WTC11 (cell line): ENCODE data around the gene SPRTN. TPM values are rescaled to one million over a fixed set of nuclear protein-coding genes. Genes with fewer than 3 reads are reported as not detected.

Experiments used
- ATAC-seq: fragments of 200-7000 bp; cut with Tn5 transposase; 2 replicates; pipeline ENCODE4 v1.10.0; 2021; ENCODE audit warnings: mild to moderate bottlenecking, moderate library complexity
- CTCF ChIA-PET: fragments of 300-600 bp; sonication (Branson Sonifier 250); formaldehyde crosslinking; loops from one replicate; lab custom pipeline; 2021; ENCODE audit warnings: antibody characterized with exemption; lab: Charles Lee
- POLR2A ChIA-PET: fragments of 350-600 bp; sonication (Branson Sonifier 250); formaldehyde crosslinking; loops from one replicate; lab custom pipeline; 2021; ENCODE audit warnings: antibody characterized with exemption; lab: Charles Lee
- DNase-seq: peaks from one replicate; pipeline ENCODE4 v3.0.0; 2021; ENCODE audit warnings: low spot score
- H3K27ac Mint-ChIP-seq: 2 replicates; pipeline ENCODE4 v1.8.0; 2021; ENCODE audit warnings: mixed read lengths
- H3K27me3 Mint-ChIP-seq: 2 replicates; pipeline ENCODE4 v1.8.0; 2021; ENCODE audit warnings: low read depth, mild to moderate bottlenecking, moderate library complexity, mixed read lengths
- H3K36me3 Mint-ChIP-seq: 2 replicates; pipeline ENCODE4 v1.8.0; 2021; ENCODE audit warnings: mixed read lengths
- H3K4me1 Mint-ChIP-seq: 2 replicates; pipeline ENCODE4 v1.8.0; 2022; ENCODE audit warnings: mixed read lengths
- H3K4me3 Mint-ChIP-seq: 2 replicates; pipeline ENCODE4 v1.8.0; 2021; ENCODE audit warnings: mild to moderate bottlenecking, moderate library complexity, mixed read lengths
- H3K9me3 Mint-ChIP-seq: 2 replicates; pipeline ENCODE4 v1.8.0; 2021; ENCODE audit warnings: mixed read lengths
- CREM ChIP-seq: sonication (generic); formaldehyde crosslinking; IDR thresholded peaks from 2 replicates; pipeline ENCODE4 v1.8.1; 2022; ENCODE audit warnings: mild to moderate bottlenecking, missing genetic modification reagents, moderate library complexity
- ELF4 ChIP-seq: sonication (generic); formaldehyde crosslinking; IDR thresholded peaks from 2 replicates; pipeline ENCODE4 v1.8.1; 2022; ENCODE audit warnings: low read depth, mild to moderate bottlenecking, moderate library complexity, missing genetic modification reagents
- FOXJ3 ChIP-seq: sonication (generic); formaldehyde crosslinking; IDR thresholded peaks from 2 replicates; pipeline ENCODE4 v1.9.0; 2021; ENCODE audit warnings: missing genetic modification reagents, mild to moderate bottlenecking, borderline replicate concordance
- GRHL2 ChIP-seq: fragments of 250-450 bp; sonication (Bioruptor Pico); IDR thresholded peaks from 2 replicates; pipeline ENCODE4 v1.8.0; 2022; ENCODE audit warnings: mild to moderate bottlenecking, moderate library complexity; ENCODE audit not compliant: insufficient replicate concordance, severe bottlenecking
- JAZF1 ChIP-seq: fragments of 250-450 bp; sonication (Bioruptor Pico); IDR thresholded peaks from 2 replicates; pipeline ENCODE4 v1.9.0; 2021; ENCODE audit warnings: moderate library complexity, mild to moderate bottlenecking, inconsistent platforms
- NFATC4 ChIP-seq: fragments of 250-450 bp; sonication (Bioruptor Pico); IDR thresholded peaks from 2 replicates; pipeline ENCODE4 v1.9.0; 2021; ENCODE audit warnings: mild to moderate bottlenecking
- NFE2L1 ChIP-seq: sonication (generic); formaldehyde crosslinking; IDR thresholded peaks from 2 replicates; pipeline ENCODE4 v1.8.1; 2023; ENCODE audit warnings: missing genetic modification reagents
- NFYB ChIP-seq: sonication (generic); formaldehyde crosslinking; conservative IDR thresholded peaks from 2 replicates; pipeline ENCODE4 v1.8.0; 2022; ENCODE audit warnings: low read depth, missing genetic modification reagents
- NR3C1 ChIP-seq: sonication (generic); formaldehyde crosslinking; conservative IDR thresholded peaks from 2 replicates; pipeline ENCODE4 v1.8.1; 2023; ENCODE audit warnings: low read depth, mild to moderate bottlenecking, missing genetic modification reagents
- SMAD3 ChIP-seq: sonication (generic); formaldehyde crosslinking; IDR thresholded peaks from 2 replicates; pipeline ENCODE4 v1.8.0; 2022; ENCODE audit warnings: missing genetic modification reagents, mild to moderate bottlenecking, borderline replicate concordance
- TCF7 ChIP-seq: sonication (generic); formaldehyde crosslinking; IDR thresholded peaks from 2 replicates; pipeline ENCODE4 v1.8.0; 2022; ENCODE audit warnings: mild to moderate bottlenecking, low read depth, missing genetic modification reagents, moderate library complexity
- TP53 ChIP-seq: sonication (generic); formaldehyde crosslinking; IDR thresholded peaks from 2 replicates; pipeline ENCODE4 v1.8.1; 2023; ENCODE audit warnings: mild to moderate bottlenecking, missing genetic modification reagents
- ZNF219 ChIP-seq: sonication (generic); formaldehyde crosslinking; IDR thresholded peaks from 2 replicates; pipeline ENCODE4 v1.8.0; 2023; ENCODE audit warnings: missing genetic modification reagents, mild to moderate bottlenecking, borderline replicate concordance
- ZNF232 ChIP-seq: sonication (generic); formaldehyde crosslinking; IDR thresholded peaks from 2 replicates; pipeline ENCODE4 v1.8.0; 2022; ENCODE audit warnings: mild to moderate bottlenecking, missing genetic modification reagents
- total RNA-seq: library from RNA; stranded (reverse); gene quantifications from 3 replicates; pipeline ENCODE4 v1.2.3, GENCODE V29; 2021
- TF ChIP-seq, protein P1 (sequence below): sonication (generic); formaldehyde crosslinking; conservative IDR thresholded peaks from 2 replicates; pipeline ENCODE4 v1.8.1; 2023; ENCODE audit warnings: mild to moderate bottlenecking, low read depth, missing genetic modification reagents, moderate library complexity
- TF ChIP-seq, protein P2 (sequence below): sonication (generic); formaldehyde crosslinking; IDR thresholded peaks from 2 replicates; pipeline ENCODE4 v1.8.1; 2023; ENCODE audit warnings: mild to moderate bottlenecking, missing genetic modification reagents, moderate library complexity
- TF ChIP-seq, protein P3 (sequence below): sonication (generic); formaldehyde crosslinking; IDR thresholded peaks from 2 replicates; pipeline ENCODE4 v1.8.1; 2022; ENCODE audit warnings: missing genetic modification reagents, borderline replicate concordance
- TF ChIP-seq, protein P4 (sequence below): sonication (generic); formaldehyde crosslinking; IDR thresholded peaks from 2 replicates; pipeline ENCODE4 v1.8.1; 2022; ENCODE audit warnings: low read depth, missing genetic modification reagents, borderline replicate concordance
- TF ChIP-seq, protein P5 (sequence below): sonication (generic); formaldehyde crosslinking; IDR thresholded peaks from 2 replicates; pipeline ENCODE4 v1.8.1; 2022; ENCODE audit warnings: low read depth, mild to moderate bottlenecking, moderate library complexity, missing genetic modification reagents, borderline replicate concordance
- TF ChIP-seq, protein P6 (sequence below): sonication (generic); formaldehyde crosslinking; IDR thresholded peaks from 2 replicates; pipeline ENCODE4 v1.8.1; 2022; ENCODE audit warnings: mild to moderate bottlenecking, missing genetic modification reagents, moderate library complexity, borderline replicate concordance
- TF ChIP-seq, protein P7 (sequence below): fragments of 250-450 bp; sonication (Bioruptor Pico); conservative IDR thresholded peaks from 2 replicates; pipeline ENCODE4 v1.9.0; 2021; ENCODE audit warnings: mild to moderate bottlenecking
- TF ChIP-seq, protein P8 (sequence below): fragments of 250-450 bp; sonication (Bioruptor Pico); IDR thresholded peaks from 2 replicates; pipeline ENCODE4 v1.9.0; 2021; ENCODE audit warnings: moderate library complexity, mild to moderate bottlenecking, inconsistent platforms, borderline replicate concordance

SPRTN gene
- total RNA-seq, 1 experiment from 2014 or later = 14.6 TPM

DNA sequence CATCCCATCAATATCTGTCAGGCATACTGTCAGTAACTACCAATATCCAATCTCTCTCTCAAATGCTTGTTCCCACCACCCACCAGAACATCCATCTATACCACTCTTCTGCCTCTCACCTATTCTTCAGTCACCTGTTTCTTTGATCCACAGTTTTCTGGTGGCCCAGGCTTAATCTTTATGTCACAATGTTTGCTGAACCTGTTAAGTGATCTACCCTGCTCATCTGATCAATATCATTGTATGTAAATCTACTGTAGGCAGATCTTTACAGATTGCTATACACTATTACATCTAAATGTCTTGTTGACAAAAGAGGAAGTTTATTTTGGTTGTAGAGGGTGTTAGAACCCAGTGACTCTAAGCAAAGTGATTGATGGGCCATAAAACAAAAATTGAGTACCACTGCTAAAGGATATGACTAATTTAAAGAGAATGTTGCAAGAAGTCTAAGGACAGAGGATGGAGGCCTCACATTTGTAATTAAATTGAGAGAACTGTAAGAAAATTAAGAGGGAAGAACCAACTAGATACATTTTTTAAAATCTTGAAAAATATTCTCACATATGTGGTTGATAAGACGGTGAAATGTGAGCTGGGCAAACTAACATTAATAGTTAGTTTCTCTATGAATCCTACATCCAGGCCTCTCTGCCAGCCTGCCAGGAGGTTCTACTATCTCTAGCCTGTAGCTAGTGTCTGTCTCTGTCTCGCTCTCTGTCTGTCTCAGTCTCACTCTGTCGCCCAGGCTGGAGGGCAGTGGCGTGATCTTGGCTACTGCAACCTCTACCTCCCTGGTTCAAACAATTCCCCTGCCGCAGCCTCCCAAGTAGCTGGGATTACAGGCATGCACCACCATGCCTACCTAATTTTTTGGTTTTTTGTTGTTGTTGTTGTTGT lies 49.9 kb downstream of the SPRTN start (continued):
- TF ChIP-seq ELF4 (no peak), GRHL2 (no peak), NFYB (CRISPR knock-in tag) (no peak), FOXJ3 (CRISPR knock-in tag) (no peak), SMAD3 (CRISPR knock-in tag) (no peak), JAZF1 (no peak)
- TF ChIP-seq, protein P1, sequence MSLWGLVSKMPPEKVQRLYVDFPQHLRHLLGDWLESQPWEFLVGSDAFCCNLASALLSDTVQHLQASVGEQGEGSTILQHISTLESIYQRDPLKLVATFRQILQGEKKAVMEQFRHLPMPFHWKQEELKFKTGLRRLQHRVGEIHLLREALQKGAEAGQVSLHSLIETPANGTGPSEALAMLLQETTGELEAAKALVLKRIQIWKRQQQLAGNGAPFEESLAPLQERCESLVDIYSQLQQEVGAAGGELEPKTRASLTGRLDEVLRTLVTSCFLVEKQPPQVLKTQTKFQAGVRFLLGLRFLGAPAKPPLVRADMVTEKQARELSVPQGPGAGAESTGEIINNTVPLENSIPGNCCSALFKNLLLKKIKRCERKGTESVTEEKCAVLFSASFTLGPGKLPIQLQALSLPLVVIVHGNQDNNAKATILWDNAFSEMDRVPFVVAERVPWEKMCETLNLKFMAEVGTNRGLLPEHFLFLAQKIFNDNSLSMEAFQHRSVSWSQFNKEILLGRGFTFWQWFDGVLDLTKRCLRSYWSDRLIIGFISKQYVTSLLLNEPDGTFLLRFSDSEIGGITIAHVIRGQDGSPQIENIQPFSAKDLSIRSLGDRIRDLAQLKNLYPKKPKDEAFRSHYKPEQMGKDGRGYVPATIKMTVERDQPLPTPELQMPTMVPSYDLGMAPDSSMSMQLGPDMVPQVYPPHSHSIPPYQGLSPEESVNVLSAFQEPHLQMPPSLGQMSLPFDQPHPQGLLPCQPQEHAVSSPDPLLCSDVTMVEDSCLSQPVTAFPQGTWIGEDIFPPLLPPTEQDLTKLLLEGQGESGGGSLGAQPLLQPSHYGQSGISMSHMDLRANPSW (CRISPR knock-in tag) = no peak
- TF ChIP-seq, protein P2, sequence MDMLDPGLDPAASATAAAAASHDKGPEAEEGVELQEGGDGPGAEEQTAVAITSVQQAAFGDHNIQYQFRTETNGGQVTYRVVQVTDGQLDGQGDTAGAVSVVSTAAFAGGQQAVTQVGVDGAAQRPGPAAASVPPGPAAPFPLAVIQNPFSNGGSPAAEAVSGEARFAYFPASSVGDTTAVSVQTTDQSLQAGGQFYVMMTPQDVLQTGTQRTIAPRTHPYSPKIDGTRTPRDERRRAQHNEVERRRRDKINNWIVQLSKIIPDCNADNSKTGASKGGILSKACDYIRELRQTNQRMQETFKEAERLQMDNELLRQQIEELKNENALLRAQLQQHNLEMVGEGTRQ (CRISPR knock-in tag) = no peak
- TF ChIP-seq, protein P3, sequence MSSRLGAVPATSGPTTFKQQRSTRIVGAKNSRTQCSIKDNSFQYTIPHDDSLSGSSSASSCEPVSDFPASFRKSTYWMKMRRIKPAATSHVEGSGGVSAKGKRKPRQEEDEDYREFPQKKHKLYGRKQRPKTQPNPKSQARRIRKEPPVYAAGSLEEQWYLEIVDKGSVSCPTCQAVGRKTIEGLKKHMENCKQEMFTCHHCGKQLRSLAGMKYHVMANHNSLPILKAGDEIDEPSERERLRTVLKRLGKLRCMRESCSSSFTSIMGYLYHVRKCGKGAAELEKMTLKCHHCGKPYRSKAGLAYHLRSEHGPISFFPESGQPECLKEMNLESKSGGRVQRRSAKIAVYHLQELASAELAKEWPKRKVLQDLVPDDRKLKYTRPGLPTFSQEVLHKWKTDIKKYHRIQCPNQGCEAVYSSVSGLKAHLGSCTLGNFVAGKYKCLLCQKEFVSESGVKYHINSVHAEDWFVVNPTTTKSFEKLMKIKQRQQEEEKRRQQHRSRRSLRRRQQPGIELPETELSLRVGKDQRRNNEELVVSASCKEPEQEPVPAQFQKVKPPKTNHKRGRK (CRISPR knock-in tag) = no peak

DNA sequence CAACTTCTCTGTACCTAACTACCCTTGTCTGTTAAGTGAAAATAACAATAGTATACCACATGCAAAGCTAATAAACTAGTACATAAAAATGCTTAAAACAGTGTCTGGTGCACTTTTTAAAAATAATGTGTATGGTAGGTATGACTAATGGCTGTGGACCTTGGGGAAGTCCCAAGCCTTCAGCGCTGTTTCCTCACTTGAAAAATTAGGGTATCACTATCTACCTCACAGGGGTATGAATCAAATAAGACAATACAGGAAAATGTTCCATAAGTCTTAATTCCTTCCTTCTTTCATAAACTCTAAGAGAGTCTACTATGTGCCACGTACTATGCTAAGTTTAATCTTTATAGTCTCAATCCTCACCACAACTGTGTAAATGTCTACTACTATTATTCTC lies 52.0 kb downstream of the SPRTN start:
- POLR2A ChIA-PET = no interaction called here
- no peak for TF ChIP-seq ZNF219
- no peak for TF ChIP-seq NR3C1 (CRISPR knock-in tag)
- no peak for TF ChIP-seq TP53 (CRISPR knock-in tag)
- TF ChIP-seq, protein P4, sequence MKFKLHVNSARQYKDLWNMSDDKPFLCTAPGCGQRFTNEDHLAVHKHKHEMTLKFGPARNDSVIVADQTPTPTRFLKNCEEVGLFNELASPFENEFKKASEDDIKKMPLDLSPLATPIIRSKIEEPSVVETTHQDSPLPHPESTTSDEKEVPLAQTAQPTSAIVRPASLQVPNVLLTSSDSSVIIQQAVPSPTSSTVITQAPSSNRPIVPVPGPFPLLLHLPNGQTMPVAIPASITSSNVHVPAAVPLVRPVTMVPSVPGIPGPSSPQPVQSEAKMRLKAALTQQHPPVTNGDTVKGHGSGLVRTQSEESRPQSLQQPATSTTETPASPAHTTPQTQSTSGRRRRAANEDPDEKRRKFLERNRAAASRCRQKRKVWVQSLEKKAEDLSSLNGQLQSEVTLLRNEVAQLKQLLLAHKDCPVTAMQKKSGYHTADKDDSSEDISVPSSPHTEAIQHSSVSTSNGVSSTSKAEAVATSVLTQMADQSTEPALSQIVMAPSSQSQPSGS (CRISPR knock-in tag) = no peak
- TF ChIP-seq, protein P5, sequence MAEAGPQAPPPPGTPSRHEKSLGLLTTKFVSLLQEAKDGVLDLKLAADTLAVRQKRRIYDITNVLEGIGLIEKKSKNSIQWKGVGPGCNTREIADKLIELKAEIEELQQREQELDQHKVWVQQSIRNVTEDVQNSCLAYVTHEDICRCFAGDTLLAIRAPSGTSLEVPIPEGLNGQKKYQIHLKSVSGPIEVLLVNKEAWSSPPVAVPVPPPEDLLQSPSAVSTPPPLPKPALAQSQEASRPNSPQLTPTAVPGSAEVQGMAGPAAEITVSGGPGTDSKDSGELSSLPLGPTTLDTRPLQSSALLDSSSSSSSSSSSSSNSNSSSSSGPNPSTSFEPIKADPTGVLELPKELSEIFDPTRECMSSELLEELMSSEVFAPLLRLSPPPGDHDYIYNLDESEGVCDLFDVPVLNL = no peak
- no peak for TF ChIP-seq TCF7
- TF ChIP-seq, protein P6, sequence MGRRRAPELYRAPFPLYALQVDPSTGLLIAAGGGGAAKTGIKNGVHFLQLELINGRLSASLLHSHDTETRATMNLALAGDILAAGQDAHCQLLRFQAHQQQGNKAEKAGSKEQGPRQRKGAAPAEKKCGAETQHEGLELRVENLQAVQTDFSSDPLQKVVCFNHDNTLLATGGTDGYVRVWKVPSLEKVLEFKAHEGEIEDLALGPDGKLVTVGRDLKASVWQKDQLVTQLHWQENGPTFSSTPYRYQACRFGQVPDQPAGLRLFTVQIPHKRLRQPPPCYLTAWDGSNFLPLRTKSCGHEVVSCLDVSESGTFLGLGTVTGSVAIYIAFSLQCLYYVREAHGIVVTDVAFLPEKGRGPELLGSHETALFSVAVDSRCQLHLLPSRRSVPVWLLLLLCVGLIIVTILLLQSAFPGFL (CRISPR knock-in tag) = no peak
- TF ChIP-seq, protein P7, sequence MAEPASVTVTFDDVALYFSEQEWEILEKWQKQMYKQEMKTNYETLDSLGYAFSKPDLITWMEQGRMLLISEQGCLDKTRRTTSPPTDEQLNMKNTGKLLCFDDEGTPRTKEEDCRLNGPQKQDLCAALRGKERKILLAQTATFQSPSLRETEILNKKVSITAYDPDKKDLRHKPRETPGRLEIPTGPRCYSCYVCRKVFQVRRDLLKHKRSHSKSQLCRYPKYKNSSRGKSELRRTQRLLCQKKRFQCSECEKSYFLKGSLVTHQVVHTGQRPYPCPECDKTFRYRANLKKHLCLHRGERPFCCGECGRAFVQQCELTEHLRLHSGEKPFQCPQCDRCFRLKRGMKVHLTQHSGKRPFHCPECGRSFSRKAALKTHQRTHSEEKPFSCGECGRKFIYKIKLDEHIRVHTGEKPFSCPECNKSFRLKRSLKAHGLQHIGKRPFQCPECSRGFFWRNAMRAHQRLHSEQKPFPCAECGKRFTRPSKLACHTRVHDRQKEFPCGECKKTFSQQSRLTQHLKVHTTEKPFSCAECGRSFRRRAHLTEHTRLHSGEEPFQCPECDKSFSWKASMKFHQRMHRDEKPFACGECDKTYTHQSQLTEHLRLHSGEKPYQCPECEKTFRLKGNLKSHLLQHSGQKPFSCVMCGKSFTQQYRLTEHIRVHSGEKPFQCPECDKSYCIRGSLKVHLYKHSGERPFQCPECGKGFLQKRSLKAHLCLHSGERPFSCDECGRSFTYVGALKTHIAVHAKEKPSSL (CRISPR knock-in tag) = no peak
- no peak for TF ChIP-seq NFE2L1 (CRISPR knock-in tag)
- TF ChIP-seq ZNF232 = no peak
- TF ChIP-seq, protein P2 (CRISPR knock-in tag) = no peak
- no peak for TF ChIP-seq NFATC4
- TF ChIP-seq, protein P8, sequence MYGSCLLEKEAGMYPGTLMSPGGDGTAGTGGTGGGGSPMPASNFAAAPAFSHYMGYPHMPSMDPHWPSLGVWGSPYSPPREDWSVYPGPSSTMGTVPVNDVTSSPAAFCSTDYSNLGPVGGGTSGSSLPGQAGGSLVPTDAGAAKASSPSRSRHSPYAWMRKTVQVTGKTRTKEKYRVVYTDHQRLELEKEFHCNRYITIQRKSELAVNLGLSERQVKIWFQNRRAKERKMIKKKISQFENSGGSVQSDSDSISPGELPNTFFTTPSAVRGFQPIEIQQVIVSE (CRISPR knock-in tag) = no peak
- no peak for TF ChIP-seq CREM
- Mint-ChIP-seq H3K27me3 (no peaks in the 10 kb centered on the region), H3K36me3 (no peaks in the 10 kb centered on the region), H3K9me3 (no peaks in the 10 kb centered on the region), H3K4me1 (peaks cover 4% of the 10 kb centered on the region), H3K27ac (no peak overlapping the region), H3K4me3 (no peak overlapping the region)
- no peak for ATAC-seq
- no peak for DNase-seq
- CTCF ChIA-PET = no interaction called here
